Gastroesophageal sphincter (tissue), 4 donors: Measurements from ENCODE around the gene TCF7L1. TPM values are rescaled to one million over a fixed set of nuclear protein-coding genes. Genes with fewer than 3 reads are reported as not detected.
A peak's percentile ranks its signal among the peaks of the same experiment; 100 is the strongest.
"Not testable (repeated sequence)": the region's sequence is repeated elsewhere in the genome, so short reads cannot be mapped to it uniquely, and the experiment has no call there.

Experiments used
- ATAC-seq: fragments of 150-250 bp; one replicate; pipeline ENCODE4 v1.9.1; 2016; ENCODE audit warnings: mild to moderate bottlenecking, moderate library complexity
- H3K27ac ChIP-seq, 4 donors: fragments of 200-600 bp; sonication (generic) in 3 of 4; 1 replicate in 3 of 4; 2 replicates in 1 of 4; pipeline ENCODE4 v1.5.1; 2016 to 2019
- H3K27me3 ChIP-seq: fragments of 200-600 bp; sonication (generic); one replicate; pipeline ENCODE4 v1.5.1; 2019
- H3K36me3 ChIP-seq, 2 donors: fragments of 200-600 bp; sonication (generic); one replicate each; pipeline ENCODE4 v1.5.1; 2019; ENCODE audit warnings: control low read depth in 1 of 2
- H3K4me1 ChIP-seq, 3 donors: fragments of 200-600 bp; sonication (generic); 1 replicate in 2 of 3; 2 replicates in 1 of 3; pipeline ENCODE4 v1.5.1; 2016 to 2019; ENCODE audit warnings: control low read depth in 2 of 3
- H3K4me3 ChIP-seq, 2 donors: fragments of 200-600 bp; sonication (generic); one replicate each; pipeline ENCODE4 v1.5.1; 2019; ENCODE audit warnings: mild to moderate bottlenecking in 1 of 2, moderate library complexity in 1 of 2
- H3K9me3 ChIP-seq, 3 donors: fragments of 200-600 bp; sonication (generic); one replicate each; pipeline ENCODE4 v1.5.1; 2017 to 2019; ENCODE audit warnings: control low read depth in 2 of 3
- CTCF ChIP-seq, 4 experiments: fragments of 200-600 bp in 2 of 4; fragments of 450-650 bp in 2 of 4; sonication (generic) in 1 of 4; IDR thresholded peaks; one replicate each; pipeline ENCODE4 v1.5.1; 2017 to 2019; ENCODE audit warnings: antibody characterized with exemption in 4 of 4, mild to moderate bottlenecking in 2 of 4, moderate library complexity in 2 of 4
- EP300 ChIP-seq: sonication (generic); formaldehyde crosslinking; IDR thresholded peaks from one replicate; pipeline ENCODE4 v1.6.1; 2017; ENCODE audit warnings: antibody characterized with exemption, mild to moderate bottlenecking
- POLR2A ChIP-seq, 2 donors: fragments of 450-650 bp; IDR thresholded peaks; one replicate each; pipeline ENCODE4 v1.6.1; 2017; ENCODE audit warnings: antibody characterized with exemption in 2 of 2, mild to moderate bottlenecking in 2 of 2, moderate library complexity in 1 of 2
- POLR2AphosphoS5 ChIP-seq: sonication (generic); formaldehyde crosslinking; IDR thresholded peaks from one replicate; pipeline ENCODE4 v1.6.1; 2017; ENCODE audit warnings: antibody characterized with exemption
- WGBS, 2 donors: methylation state at CpG; one replicate each; pipeline ENCODE4 v1.1.5; 2018; ENCODE audit warnings: low coverage in 1 of 2; 5-methylcytosine and 5-hydroxymethylcytosine counted together
- total RNA-seq, 4 donors: library from RNA; depleted of rRNA; stranded (reverse); fragments of >200 nt; gene quantifications; one replicate each; pipeline ENCODE4 v1.1.0, GENCODE V29; 2016

Gene TCF7L1
- total RNA-seq, 4 donors from 2014 or later = 4.0 to 13.0 (median 5.3) TPM

GRCh38 chr2:85145116-85145820, 12.1 kb downstream of the TCF7L1 start:
- H3K27me3 ChIP-seq = no peaks in the 10 kb centered on the region
- WGBS, 2 donors = 90 to 93% methylated on average over 3 of the region's 4 CpGs

GRCh38 chr2:85148190-85148589, 15.0 kb downstream of the TCF7L1 start:
- peaks cover 0 to 36% (median 0%) of the 10 kb centered on the region in 3 donors for H3K4me1 ChIP-seq
- H3K27me3 ChIP-seq = no peaks in the 10 kb centered on the region
- 20 to 38% methylated on average over 2 of the region's 2 CpGs for WGBS, 2 donors
- H3K9me3 ChIP-seq = no peaks in the 10 kb centered on the region
- H3K4me3 ChIP-seq = no peak overlapping the region
- no peak for ATAC-seq
- TF ChIP-seq POLR2AphosphoS5 = no peak
- TF ChIP-seq POLR2A (IDR thresholded peaks at IDR 0.05) = no peak
- no peaks in the 10 kb centered on the region for H3K36me3 ChIP-seq
- H3K27ac ChIP-seq = no peak overlapping the region

More at GRCh38 chr2:85145116-85145820, 12.1 kb downstream of the TCF7L1 start:
- TF ChIP-seq EP300 (no peak), POLR2A (IDR thresholded peaks at IDR 0.05) (no peak), CTCF (IDR thresholded peaks at IDR 0.05) (no peak), POLR2AphosphoS5 (no peak)
- Histone ChIP-seq H3K27ac (no peak overlapping the region), H3K36me3 (peaks cover 0 to 9% of the 10 kb centered on the region in 2 donors), H3K4me3 (no peak overlapping the region), H3K9me3 (no peaks in the 10 kb centered on the region), H3K4me1 (peaks cover 0 to 39% (median 4%) of the 10 kb centered on the region in 3 donors)
- no peak for ATAC-seq

GRCh38 chr2:85151026-85151425, 17.8 kb downstream of the TCF7L1 start:
- H3K9me3 ChIP-seq = no peaks in the 10 kb centered on the region
- 59 to 88% methylated on average over 1 of the region's 1 CpG for WGBS, 2 donors
- no peaks in the 10 kb centered on the region for H3K27me3 ChIP-seq
- peaks cover 3 to 52% (median 14%) of the 10 kb centered on the region in 3 donors for H3K4me1 ChIP-seq
- no peak for ATAC-seq
- no peak for TF ChIP-seq EP300
- no peak for TF ChIP-seq POLR2AphosphoS5
- no peak for TF ChIP-seq POLR2A (IDR thresholded peaks at IDR 0.05)
- no peak for TF ChIP-seq CTCF (IDR thresholded peaks at IDR 0.05)
- no peak overlapping the region for H3K4me3 ChIP-seq
- no peak overlapping the region for H3K27ac ChIP-seq
- no peaks in the 10 kb centered on the region for H3K36me3 ChIP-seq

- H3K4me3 ChIP-seq = no peak overlapping the region
- no peak for ATAC-seq
- H3K36me3 ChIP-seq = no peaks in the 10 kb centered on the region
- no peaks in the 10 kb centered on the region for H3K9me3 ChIP-seq
- H3K27ac ChIP-seq = no peak overlapping the region
- H3K4me1 ChIP-seq = peaks cover 6 to 58% (median 28%) of the 10 kb centered on the region in 3 donors
- WGBS, 2 donors = 79 to 88% methylated on average over 2 of the region's 2 CpGs
- H3K27me3 ChIP-seq = no peaks in the 10 kb centered on the region
- no peak for TF ChIP-seq POLR2AphosphoS5
- no peak for TF ChIP-seq EP300
- TF ChIP-seq CTCF (IDR thresholded peaks at IDR 0.05) = no peak
- TF ChIP-seq POLR2A (IDR thresholded peaks at IDR 0.05) = no peak
Measured at GRCh38 chr2:85152895-85153294, 19.7 kb downstream of the TCF7L1 start.

GRCh38 chr2:85154048-85154753, 21.0 kb downstream of the TCF7L1 start:
- TF ChIP-seq CTCF (IDR thresholded peaks at IDR 0.05) (no peak), EP300 (no peak), POLR2AphosphoS5 (no peak), POLR2A (IDR thresholded peaks at IDR 0.05) (no peak)
- no peaks in the 10 kb centered on the region for H3K9me3 ChIP-seq
- no peaks in the 10 kb centered on the region for H3K27me3 ChIP-seq
- no peaks in the 10 kb centered on the region for H3K36me3 ChIP-seq
- H3K4me1 ChIP-seq = peaks cover 6 to 65% (median 36%) of the 10 kb centered on the region in 3 donors
- no peak overlapping the region for H3K4me3 ChIP-seq
- WGBS, 2 donors = 19 to 45% methylated on average over 7 of the region's 7 CpGs
- peak; percentile 28 for ATAC-seq
- peak overlapping the region in 3 of 4 donors; percentile 57 to 74 (median 64) for H3K27ac ChIP-seq

- Histone ChIP-seq H3K27ac (peak overlapping the region in 3 of 4 donors; percentile 57 to 74 (median 64)), H3K4me1 (peaks cover 6 to 74% (median 41%) of the 10 kb centered on the region in 3 donors)
- H3K9me3 ChIP-seq, H3K36me3 ChIP-seq, ATAC-seq, H3K4me3 ChIP-seq, H3K27me3 ChIP-seq: not testable (repeated sequence)
- 89 to 92% methylated on average over 3 to 4 of the region's 8 CpGs for WGBS, 2 donors
Measured at GRCh38 chr2:85155082-85155481, 21.9 kb downstream of the TCF7L1 start.
